BJ (cell line): ENCODE results near the gene EVI5. TPM values are rescaled to one million over a fixed set of nuclear protein-coding genes. Genes with fewer than 3 reads are reported as not detected.

Source experiments
- CTCF ChIA-PET: fragments of 350-600 bp; formaldehyde crosslinking; extraction: SDS; loops from one replicate; lab custom pipeline; 2021; ENCODE audit warnings: antibody characterized with exemption, inconsistent platforms; lab: Yijun Ruan, JAX
- POLR2A ChIA-PET: fragments of 300-600 bp; sonication (Branson Sonifier 250); formaldehyde crosslinking; extraction: SDS; loops from one replicate; lab custom pipeline; 2021; ENCODE audit warnings: antibody characterized with exemption; lab: Charles Lee
- DNase-seq: peaks from one replicate; pipeline ENCODE4 v3.0.0-alpha.2; 2011; ENCODE audit warnings: low read depth
- H3K27me3 ChIP-seq: 2 replicates; pipeline ENCODE4 v1.6.0; 2011; ENCODE audit warnings: low read length; ENCODE audit not compliant: control insufficient read depth, insufficient read depth
- H3K36me3 ChIP-seq: 2 replicates; pipeline ENCODE4 v1.5.1; 2011; ENCODE audit warnings: low read length; ENCODE audit not compliant: control insufficient read depth, insufficient read depth
- H3K4me3 ChIP-seq: 2 replicates; pipeline ENCODE4 v1.5.1; 2011; ENCODE audit warnings: low read depth, mild to moderate bottlenecking, control low read depth, low read length
- CTCF ChIP-seq: IDR thresholded peaks from 2 replicates; pipeline ENCODE4 v1.5.1; 2011; ENCODE audit warnings: low read depth, mild to moderate bottlenecking, control low read depth, inconsistent platforms, low read length, moderate library complexity; ENCODE audit not compliant: insufficient read depth
- polyA plus RNA-seq: library from polyadenylated mRNA; depleted of rRNA; stranded (reverse); fragments of >200 nt; gene quantifications from 2 replicates; pipeline ENCODE4 v1.2.3, GENCODE V29; 2011

EVI5 gene
- polyA plus RNA-seq, 1 experiment, result 8.6 TPM

GRCh38 chr1:92563457-92564216 is 221.3 kb downstream of the EVI5 start:
- Histone ChIP-seq H3K4me3 (no peak overlapping the region), H3K36me3 (no peaks in the 10 kb centered on the region), H3K27me3 (no peaks in the 10 kb centered on the region)
- TF ChIP-seq CTCF, result no peak
- CTCF ChIA-PET, result no interaction called here
- POLR2A ChIA-PET, result no interaction called here
- no peak for DNase-seq

- ChIA-PET CTCF (no interaction called here), POLR2A (no interaction called here)
- DNase-seq, result no peak
- H3K36me3 ChIP-seq, result no peaks in the 10 kb centered on the region
- TF ChIP-seq CTCF, result no peak
- H3K27me3 ChIP-seq, result no peaks in the 10 kb centered on the region
- H3K4me3 ChIP-seq, result no peak overlapping the region
Measured at GRCh38 chr1:92556350-92556749, 228.6 kb downstream of the EVI5 start.

DNA sequence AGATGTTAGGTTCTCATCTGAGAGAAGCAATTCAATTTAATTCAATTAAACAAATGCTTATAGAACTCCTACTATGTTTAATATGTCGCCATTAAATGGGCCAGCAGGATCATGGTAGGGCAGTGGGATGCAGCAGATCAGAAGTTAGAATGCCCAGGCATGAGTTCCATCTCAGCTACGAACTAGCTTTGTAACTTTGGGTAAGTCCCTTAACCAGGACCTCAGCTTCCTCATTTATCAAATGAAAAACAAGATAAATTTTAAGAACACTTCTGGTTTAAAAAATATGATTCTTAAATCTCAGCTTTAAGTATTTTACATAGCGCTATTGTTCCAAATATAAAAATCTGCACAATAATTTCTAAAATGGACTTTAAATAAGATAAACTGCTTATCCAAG is 230.7 kb downstream of the EVI5 start:
- DNase-seq, result no peak
- ChIA-PET CTCF (interaction anchor here (0.6 kb wide), 1 partner anchor 111 kb away, joined by 3 read pairs; no protein-coding TSS in a partner anchor), POLR2A (no interaction called here)
- Histone ChIP-seq H3K4me3 (no peak overlapping the region), H3K36me3 (no peaks in the 10 kb centered on the region), H3K27me3 (no peaks in the 10 kb centered on the region)
- no peak for TF ChIP-seq CTCF

DNA sequence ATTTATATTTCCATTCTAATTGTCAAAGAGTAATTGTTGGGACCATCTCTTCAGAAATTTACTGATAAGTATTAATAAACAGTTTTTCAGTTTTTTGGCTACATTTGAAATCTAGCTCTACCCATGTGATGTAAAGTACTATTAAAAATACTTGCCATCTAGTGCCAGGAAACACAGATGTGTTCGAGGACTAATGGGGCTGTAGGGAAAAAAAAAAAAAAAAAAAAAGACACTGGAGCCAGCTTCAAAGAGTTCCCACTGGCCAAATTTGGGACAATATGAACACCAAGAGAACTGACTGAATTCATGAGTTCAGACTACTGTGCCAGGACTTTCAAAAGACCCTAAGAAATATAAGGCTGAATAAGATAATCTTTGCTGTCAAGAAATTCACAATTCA is 233.0 kb downstream of the EVI5 start:
- POLR2A ChIA-PET, result no interaction called here
- Histone ChIP-seq H3K36me3 (no peaks in the 10 kb centered on the region), H3K4me3 (no peak overlapping the region), H3K27me3 (no peaks in the 10 kb centered on the region)
- DNase-seq, result no peak
- TF ChIP-seq CTCF, result no peak
- CTCF ChIA-PET, result interaction anchor here (0.6 kb wide), 1 partner anchor 9 kb away, joined by 3 read pairs; no protein-coding TSS in a partner anchor

DNA sequence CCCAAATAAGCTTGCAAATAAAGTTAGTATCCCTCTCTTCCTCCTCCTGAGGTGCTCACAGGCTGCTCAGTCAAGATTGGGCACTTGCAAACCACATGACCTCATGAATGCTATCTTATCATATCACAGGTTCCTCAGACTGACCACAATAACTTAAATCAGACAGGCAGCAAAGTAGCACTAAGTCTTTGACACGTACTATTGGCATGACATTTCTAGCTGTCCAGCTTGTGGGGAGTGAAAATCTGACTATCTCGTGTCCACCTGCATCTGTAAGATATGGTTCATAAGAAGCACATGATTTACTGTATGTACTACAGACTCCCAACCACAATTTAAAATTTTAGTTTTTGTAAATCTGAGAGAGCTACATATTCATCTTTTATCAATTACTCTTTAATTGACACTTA is 240.1 kb downstream of the EVI5 start:
- H3K4me3 ChIP-seq, result no peak overlapping the region
- POLR2A ChIA-PET, result no interaction called here
- CTCF ChIA-PET, result no interaction called here
- H3K27me3 ChIP-seq, result no peaks in the 10 kb centered on the region
- no peaks in the 10 kb centered on the region for H3K36me3 ChIP-seq
- no peak for TF ChIP-seq CTCF
- DNase-seq, result no peak
